Glutamatergic neuron (in vitro differentiated cells): ENCODE measurements around the gene PRIM2. TPM values are rescaled to one million over a fixed set of nuclear protein-coding genes. Genes with fewer than 3 reads are reported as not detected.
"Not testable (repeated sequence)": the region's sequence is repeated elsewhere in the genome, so short reads cannot be mapped to it uniquely, and the experiment has no call there.

ENCODE experiments used
- DNase-seq: peaks from one replicate; pipeline ENCODE4 v3.0.0; 2022
- H3K27ac Mint-ChIP-seq: one replicate; pipeline ENCODE4 v1.8.0; 2020; ENCODE audit warnings: mild to moderate bottlenecking, mixed read lengths, inconsistent platforms; ENCODE audit not compliant: unreplicated experiment
- H3K27me3 Mint-ChIP-seq: one replicate; pipeline ENCODE4 v1.8.0; 2020; ENCODE audit warnings: mild to moderate bottlenecking, moderate library complexity, mixed read lengths, inconsistent platforms; ENCODE audit not compliant: unreplicated experiment
- H3K36me3 Mint-ChIP-seq: one replicate; pipeline ENCODE4 v1.8.0; 2020; ENCODE audit warnings: mild to moderate bottlenecking, mixed read lengths, inconsistent platforms; ENCODE audit not compliant: unreplicated experiment
- H3K4me1 Mint-ChIP-seq: one replicate; pipeline ENCODE4 v1.8.0; 2020; ENCODE audit warnings: mild to moderate bottlenecking, low read depth, mixed read lengths, inconsistent platforms; ENCODE audit not compliant: unreplicated experiment
- H3K4me3 Mint-ChIP-seq: one replicate; pipeline ENCODE4 v1.8.0; 2020; ENCODE audit warnings: mild to moderate bottlenecking, mixed read lengths, inconsistent platforms; ENCODE audit not compliant: unreplicated experiment
- H3K9me3 Mint-ChIP-seq: one replicate; pipeline ENCODE4 v1.8.0; 2020; ENCODE audit warnings: mild to moderate bottlenecking, moderate library complexity, mixed read lengths, inconsistent platforms; ENCODE audit not compliant: unreplicated experiment
- total RNA-seq: library from RNA; stranded (reverse); fragmentation: NEBNext Ultra II Directional; extraction: Animal tissue kit (Norgen Biotek cat#: 25700); gene quantifications from one replicate; pipeline ENCODE4 v1.2.1, GENCODE V29; 2021; ENCODE audit not compliant: unreplicated experiment
- TF ChIP-seq, protein P1 (sequence below): fragments of 200-600 bp; sonication (generic); IDR thresholded peaks from one replicate; pipeline ENCODE4 v1.5.0; 2021; ENCODE audit not compliant: partially characterized antibody, unreplicated experiment

Gene PRIM2
- total RNA-seq, 1 donor from 2014 or later: 15.3 TPM

DNA sequence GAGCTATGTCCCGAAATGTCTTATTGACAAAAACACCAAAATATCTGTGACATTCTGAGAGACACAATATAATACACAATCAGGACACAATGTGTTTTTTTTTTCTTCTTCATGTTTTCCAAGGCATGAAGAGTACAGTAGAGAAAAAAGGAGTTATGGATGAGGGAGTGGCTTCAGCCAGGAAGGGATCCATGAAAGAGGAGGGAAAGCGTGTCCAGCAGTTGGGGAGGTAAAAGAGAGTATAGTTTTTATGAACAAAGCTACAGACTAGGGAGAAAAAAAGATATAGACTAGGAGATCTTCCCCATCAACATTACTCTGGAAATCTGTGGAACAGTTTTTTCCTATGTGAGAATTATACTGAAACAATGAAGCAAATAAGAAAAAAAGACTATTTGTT, 38.9 kb upstream of the PRIM2 start:
- Mint-ChIP-seq H3K4me3 (no peak overlapping the region), H3K27me3 (peaks cover 2% of the 10 kb centered on the region), H3K4me1 (no peaks in the 10 kb centered on the region), H3K36me3 (no peaks in the 10 kb centered on the region), H3K27ac (no peak overlapping the region), H3K9me3 (no peaks in the 10 kb centered on the region)
- DNase-seq: no peak
- TF ChIP-seq, protein P1, sequence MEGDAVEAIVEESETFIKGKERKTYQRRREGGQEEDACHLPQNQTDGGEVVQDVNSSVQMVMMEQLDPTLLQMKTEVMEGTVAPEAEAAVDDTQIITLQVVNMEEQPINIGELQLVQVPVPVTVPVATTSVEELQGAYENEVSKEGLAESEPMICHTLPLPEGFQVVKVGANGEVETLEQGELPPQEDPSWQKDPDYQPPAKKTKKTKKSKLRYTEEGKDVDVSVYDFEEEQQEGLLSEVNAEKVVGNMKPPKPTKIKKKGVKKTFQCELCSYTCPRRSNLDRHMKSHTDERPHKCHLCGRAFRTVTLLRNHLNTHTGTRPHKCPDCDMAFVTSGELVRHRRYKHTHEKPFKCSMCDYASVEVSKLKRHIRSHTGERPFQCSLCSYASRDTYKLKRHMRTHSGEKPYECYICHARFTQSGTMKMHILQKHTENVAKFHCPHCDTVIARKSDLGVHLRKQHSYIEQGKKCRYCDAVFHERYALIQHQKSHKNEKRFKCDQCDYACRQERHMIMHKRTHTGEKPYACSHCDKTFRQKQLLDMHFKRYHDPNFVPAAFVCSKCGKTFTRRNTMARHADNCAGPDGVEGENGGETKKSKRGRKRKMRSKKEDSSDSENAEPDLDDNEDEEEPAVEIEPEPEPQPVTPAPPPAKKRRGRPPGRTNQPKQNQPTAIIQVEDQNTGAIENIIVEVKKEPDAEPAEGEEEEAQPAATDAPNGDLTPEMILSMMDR: no peak

DNA sequence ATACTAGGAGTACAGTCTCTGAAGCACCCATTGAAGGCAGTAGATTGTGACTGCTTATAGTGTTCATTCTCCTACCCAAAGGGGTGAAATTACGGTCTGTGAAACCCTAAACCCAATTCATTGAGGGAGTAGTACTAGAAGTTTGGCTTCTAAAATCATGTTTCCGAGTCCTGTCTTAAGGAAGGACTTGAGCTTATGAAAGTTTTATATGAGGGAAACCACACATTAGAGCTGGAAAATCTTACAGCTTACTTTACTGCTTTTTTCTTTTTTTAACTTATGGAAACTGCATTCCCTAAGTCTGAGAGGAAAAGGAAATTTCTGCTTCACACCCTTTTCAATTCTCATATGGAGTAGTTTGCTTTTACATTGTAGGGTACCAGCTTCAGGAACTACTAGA, 38.4 kb upstream of the PRIM2 start:
- Mint-ChIP-seq H3K4me1 (no peaks in the 10 kb centered on the region), H3K9me3 (no peaks in the 10 kb centered on the region), H3K4me3 (no peak overlapping the region), H3K36me3 (no peaks in the 10 kb centered on the region), H3K27ac (no peak overlapping the region), H3K27me3 (peaks cover 2% of the 10 kb centered on the region)
- no peak for DNase-seq
- TF ChIP-seq, protein P1: no peak

DNA sequence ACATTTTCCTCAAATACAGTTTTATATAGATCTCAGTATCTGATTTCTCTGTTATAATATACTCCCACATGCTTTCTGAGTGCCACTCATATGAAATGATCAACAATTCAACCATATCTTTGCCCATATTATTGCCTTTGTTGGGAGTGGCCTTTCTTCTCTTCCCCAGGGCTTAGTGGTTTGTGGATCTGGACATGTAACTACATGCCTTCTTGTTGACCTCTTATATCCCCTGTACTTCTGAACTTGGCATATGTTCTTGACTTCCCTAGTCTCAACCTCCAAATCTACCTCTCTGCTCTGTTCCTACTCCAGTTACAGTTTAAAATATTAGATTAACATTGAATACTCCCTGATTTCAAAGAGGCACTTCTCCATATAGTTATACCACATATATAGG, 34.3 kb upstream of the PRIM2 start:
- no peak overlapping the region for H3K27ac Mint-ChIP-seq
- H3K9me3 Mint-ChIP-seq: no peaks in the 10 kb centered on the region
- no peak overlapping the region for H3K4me3 Mint-ChIP-seq
- H3K4me1 Mint-ChIP-seq: no peaks in the 10 kb centered on the region
- no peaks in the 10 kb centered on the region for H3K27me3 Mint-ChIP-seq
- H3K36me3 Mint-ChIP-seq: no peaks in the 10 kb centered on the region
- no peak for DNase-seq
- TF ChIP-seq, protein P1: no peak

DNA sequence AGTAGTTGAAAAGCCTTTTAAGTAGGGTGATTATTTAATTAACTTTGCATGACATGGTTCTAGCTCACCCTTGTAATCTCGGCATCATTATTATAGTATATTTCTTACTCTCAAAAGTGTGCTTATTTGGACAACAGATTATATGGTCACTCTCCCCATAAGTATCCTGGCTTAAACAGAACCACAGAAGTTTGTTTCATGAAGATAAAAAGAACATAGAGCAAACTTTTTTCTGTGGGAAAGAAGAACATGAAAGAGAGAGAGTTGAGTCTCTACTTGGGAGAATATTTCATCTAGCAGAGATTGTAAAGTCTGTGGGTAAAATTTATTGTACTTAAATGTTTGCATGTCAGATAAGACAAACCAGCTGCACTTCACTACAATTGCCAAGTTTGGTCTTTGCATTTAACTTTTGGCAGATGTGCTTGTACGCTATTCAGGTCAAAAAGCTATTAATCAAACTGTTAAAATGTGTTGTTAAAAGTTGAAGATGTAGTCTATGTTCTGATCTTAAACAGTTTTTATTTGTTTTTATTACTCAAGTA, 33.4 kb upstream of the PRIM2 start:
- no peaks in the 10 kb centered on the region for H3K4me1 Mint-ChIP-seq
- H3K4me3 Mint-ChIP-seq: no peak overlapping the region
- TF ChIP-seq, protein P1: no peak
- no peaks in the 10 kb centered on the region for H3K27me3 Mint-ChIP-seq
- no peak overlapping the region for H3K27ac Mint-ChIP-seq
- DNase-seq: no peak
- H3K36me3 Mint-ChIP-seq: peaks cover under 1% of the 10 kb centered on the region
- H3K9me3 Mint-ChIP-seq: no peaks in the 10 kb centered on the region

DNA sequence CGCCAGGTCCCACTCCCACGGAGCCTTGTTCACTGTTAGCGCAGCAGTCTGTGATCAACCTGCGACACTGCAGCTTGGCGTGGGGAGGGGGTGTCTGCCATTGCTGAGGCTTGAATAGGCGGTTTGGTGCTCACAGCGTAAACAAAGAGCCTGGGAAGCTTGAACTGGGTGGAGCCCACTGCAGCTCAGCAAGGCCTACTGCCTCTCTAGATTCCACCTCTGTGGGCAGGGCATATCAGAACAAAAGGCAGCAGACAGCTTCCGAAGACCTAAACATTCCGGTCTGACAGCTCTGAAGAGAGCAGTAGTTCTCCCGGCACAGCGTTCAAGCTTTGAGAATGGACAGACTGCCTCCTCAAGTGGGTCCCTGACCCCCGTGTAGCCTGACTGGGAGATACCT, 29.3 kb upstream of the PRIM2 start:
- H3K27me3 Mint-ChIP-seq, DNase-seq, H3K4me3 Mint-ChIP-seq, H3K36me3 Mint-ChIP-seq, H3K27ac Mint-ChIP-seq, H3K9me3 Mint-ChIP-seq, H3K4me1 Mint-ChIP-seq: not testable (repeated sequence)

DNA sequence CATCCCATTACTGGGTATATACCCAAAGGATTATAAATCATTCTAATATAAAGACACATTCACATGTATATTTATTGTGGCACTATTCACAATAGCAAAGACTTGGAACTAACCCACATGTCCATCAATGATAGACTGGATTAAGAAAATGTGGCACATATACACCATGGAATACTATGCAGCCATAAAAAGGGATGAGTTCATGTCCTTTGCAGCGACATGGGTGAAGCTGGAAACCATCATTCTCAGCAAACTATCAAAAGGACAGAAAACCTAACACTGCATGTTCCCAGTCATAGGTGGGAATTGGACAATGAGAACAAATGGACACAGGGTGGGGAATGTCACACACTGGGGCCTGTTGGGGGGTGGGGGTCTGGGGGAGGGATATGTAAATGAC, 24.0 kb upstream of the PRIM2 start:
- not testable (repeated sequence) for H3K27ac Mint-ChIP-seq, DNase-seq, H3K4me3 Mint-ChIP-seq, H3K27me3 Mint-ChIP-seq, H3K36me3 Mint-ChIP-seq, H3K4me1 Mint-ChIP-seq, H3K9me3 Mint-ChIP-seq
